Mesothelial cell of epicardium (in vitro differentiated cells): Measurements from ENCODE around the gene VPS18. TPM values are rescaled to one million over a fixed set of nuclear protein-coding genes. Genes with fewer than 3 reads are reported as not detected.
A peak's percentile ranks its signal among the peaks of the same experiment; 100 is the strongest.

Experiments
- DNase-seq, 2 experiments: peaks; one replicate each; pipeline ENCODE4 v3.0.0; 2021; ENCODE audit warnings: low spot score in 2 of 2; ENCODE audit not compliant: unreplicated experiment in 2 of 2
- H3K27ac Mint-ChIP-seq: 2 replicates; pipeline ENCODE4 v1.8.0; 2021; ENCODE audit warnings: mixed read lengths
- H3K27me3 Mint-ChIP-seq: 2 replicates; pipeline ENCODE4 v1.8.0; 2021; ENCODE audit warnings: low read depth, mixed read lengths
- H3K36me3 Mint-ChIP-seq: 2 replicates; pipeline ENCODE4 v1.8.0; 2021; ENCODE audit warnings: mixed read lengths
- H3K4me1 Mint-ChIP-seq: 2 replicates; pipeline ENCODE4 v1.8.0; 2021; ENCODE audit warnings: mixed read lengths
- H3K4me3 Mint-ChIP-seq: 2 replicates; pipeline ENCODE4 v1.8.0; 2021; ENCODE audit warnings: mild to moderate bottlenecking, moderate library complexity, mixed read lengths
- H3K9me3 Mint-ChIP-seq: 2 replicates; pipeline ENCODE4 v1.8.0; 2021; ENCODE audit warnings: mixed read lengths
- total RNA-seq: library from RNA; stranded (reverse); gene quantifications from 3 replicates; pipeline ENCODE4 v1.2.1, GENCODE V29; 2021
- TF ChIP-seq, protein P1 (sequence below): fragments of 200-600 bp; sonication (generic); IDR thresholded peaks from one replicate; pipeline ENCODE4 v1.5.0; 2021; ENCODE audit warnings: antibody characterized with exemption; ENCODE audit not compliant: unreplicated experiment

Gene VPS18
- total RNA-seq, 1 donor from 2014 or later, result 30.1 TPM

DNA sequence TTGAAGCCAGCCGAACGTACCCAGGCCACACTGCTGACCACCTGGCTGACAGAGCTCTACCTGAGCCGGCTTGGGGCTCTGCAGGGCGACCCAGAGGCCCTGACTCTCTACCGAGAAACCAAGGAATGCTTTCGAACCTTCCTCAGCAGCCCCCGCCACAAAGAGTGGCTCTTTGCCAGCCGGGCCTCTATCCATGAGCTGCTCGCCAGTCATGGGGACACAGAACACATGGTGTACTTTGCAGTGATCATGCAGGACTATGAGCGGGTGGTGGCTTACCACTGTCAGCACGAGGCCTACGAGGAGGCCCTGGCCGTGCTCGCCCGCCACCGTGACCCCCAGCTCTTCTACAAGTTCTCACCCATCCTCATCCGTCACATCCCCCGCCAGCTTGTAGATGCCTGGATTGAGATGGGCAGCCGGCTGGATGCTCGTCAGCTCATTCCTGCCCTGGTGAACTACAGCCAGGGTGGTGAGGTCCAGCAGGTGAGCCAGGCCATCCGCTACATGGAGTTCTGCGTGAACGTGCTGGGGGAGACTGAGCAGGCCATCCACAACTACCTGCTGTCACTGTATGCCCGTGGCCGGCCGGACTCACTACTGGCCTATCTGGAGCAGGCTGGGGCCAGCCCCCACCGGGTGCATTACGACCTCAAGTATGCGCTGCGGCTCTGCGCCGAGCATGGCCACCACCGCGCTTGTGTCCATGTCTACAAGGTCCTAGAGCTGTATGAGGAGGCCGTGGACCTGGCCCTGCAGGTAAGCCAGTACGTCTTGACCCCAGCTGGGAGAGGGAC, 6.2 kb downstream of the VPS18 start:
- no peak overlapping the region for H3K27ac Mint-ChIP-seq
- H3K4me1 Mint-ChIP-seq, result peaks cover 12% of the 10 kb centered on the region
- H3K9me3 Mint-ChIP-seq, result no peaks in the 10 kb centered on the region
- peaks cover 39% of the 10 kb centered on the region for H3K36me3 Mint-ChIP-seq
- H3K4me3 Mint-ChIP-seq, result no peak overlapping the region
- no peaks in the 10 kb centered on the region for H3K27me3 Mint-ChIP-seq
- DNase-seq, result no peak
- TF ChIP-seq, protein P1, sequence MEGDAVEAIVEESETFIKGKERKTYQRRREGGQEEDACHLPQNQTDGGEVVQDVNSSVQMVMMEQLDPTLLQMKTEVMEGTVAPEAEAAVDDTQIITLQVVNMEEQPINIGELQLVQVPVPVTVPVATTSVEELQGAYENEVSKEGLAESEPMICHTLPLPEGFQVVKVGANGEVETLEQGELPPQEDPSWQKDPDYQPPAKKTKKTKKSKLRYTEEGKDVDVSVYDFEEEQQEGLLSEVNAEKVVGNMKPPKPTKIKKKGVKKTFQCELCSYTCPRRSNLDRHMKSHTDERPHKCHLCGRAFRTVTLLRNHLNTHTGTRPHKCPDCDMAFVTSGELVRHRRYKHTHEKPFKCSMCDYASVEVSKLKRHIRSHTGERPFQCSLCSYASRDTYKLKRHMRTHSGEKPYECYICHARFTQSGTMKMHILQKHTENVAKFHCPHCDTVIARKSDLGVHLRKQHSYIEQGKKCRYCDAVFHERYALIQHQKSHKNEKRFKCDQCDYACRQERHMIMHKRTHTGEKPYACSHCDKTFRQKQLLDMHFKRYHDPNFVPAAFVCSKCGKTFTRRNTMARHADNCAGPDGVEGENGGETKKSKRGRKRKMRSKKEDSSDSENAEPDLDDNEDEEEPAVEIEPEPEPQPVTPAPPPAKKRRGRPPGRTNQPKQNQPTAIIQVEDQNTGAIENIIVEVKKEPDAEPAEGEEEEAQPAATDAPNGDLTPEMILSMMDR, result no peak

DNA sequence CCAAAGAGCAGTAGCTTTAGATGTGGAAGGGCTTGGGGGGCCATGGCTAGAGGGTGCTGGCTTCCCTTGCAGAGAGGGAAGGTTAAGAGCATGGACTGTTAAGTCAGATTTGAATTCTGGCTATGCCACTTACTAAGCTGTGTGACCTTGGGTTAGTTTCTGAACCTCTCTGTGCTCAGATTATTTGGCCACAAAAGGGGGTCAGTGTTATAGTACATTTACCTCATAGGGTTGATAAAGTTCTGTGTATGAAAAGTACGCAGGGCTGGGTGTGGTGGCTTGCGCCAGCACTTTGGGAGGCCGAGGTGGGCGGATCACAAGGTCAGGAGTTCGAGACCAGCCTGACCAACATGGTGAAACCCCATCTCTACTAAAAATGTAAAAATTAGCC, 6.8 kb downstream of the VPS18 start:
- Mint-ChIP-seq H3K36me3 (peaks cover 37% of the 10 kb centered on the region), H3K9me3 (no peaks in the 10 kb centered on the region)
- DNase-seq, result no peak

DNA sequence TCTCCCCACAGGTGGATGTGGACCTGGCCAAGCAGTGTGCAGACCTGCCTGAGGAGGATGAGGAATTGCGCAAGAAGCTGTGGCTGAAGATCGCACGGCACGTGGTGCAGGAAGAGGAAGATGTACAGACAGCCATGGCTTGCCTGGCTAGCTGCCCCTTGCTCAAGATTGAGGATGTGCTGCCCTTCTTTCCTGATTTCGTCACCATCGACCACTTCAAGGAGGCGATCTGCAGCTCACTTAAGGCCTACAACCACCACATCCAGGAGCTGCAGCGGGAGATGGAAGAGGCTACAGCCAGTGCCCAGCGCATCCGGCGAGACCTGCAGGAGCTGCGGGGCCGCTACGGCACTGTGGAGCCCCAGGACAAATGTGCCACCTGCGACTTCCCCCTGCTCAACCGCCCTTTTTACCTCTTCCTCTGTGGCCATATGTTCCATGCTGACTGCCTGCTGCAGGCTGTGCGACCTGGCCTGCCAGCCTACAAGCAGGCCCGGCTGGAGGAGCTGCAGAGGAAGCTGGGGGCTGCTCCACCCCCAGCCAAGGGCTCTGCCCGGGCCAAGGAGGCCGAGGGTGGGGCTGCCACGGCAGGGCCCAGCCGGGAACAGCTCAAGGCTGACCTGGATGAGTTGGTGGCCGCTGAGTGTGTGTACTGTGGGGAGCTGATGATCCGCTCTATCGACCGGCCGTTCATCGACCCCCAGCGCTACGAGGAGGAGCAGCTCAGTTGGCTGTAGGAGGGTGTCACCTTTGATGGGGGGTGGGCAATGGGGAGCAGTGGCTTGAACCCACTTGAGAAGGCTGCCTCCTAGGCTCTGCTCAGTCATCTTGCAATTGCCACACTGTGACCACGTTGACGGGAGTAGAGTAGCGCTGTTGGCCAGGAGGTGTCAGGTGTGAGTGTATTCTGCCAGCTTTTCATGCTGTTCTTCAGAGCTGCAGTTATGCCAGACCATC, 8.6 kb downstream of the VPS18 start:
- no peak for DNase-seq
- Mint-ChIP-seq H3K4me1 (peaks cover 9% of the 10 kb centered on the region), H3K27me3 (no peaks in the 10 kb centered on the region), H3K9me3 (no peaks in the 10 kb centered on the region), H3K4me3 (no peak overlapping the region), H3K36me3 (peaks cover 28% of the 10 kb centered on the region), H3K27ac (no peak overlapping the region)
- TF ChIP-seq, protein P1, result no peak

More for the DNA sequence above, 6.8 kb downstream of the VPS18 start:
- Mint-ChIP-seq H3K27me3 (no peaks in the 10 kb centered on the region), H3K4me1 (peaks cover 11% of the 10 kb centered on the region), H3K27ac (no peak overlapping the region), H3K4me3 (no peak overlapping the region)
- TF ChIP-seq, protein P1, result no peak

DNA sequence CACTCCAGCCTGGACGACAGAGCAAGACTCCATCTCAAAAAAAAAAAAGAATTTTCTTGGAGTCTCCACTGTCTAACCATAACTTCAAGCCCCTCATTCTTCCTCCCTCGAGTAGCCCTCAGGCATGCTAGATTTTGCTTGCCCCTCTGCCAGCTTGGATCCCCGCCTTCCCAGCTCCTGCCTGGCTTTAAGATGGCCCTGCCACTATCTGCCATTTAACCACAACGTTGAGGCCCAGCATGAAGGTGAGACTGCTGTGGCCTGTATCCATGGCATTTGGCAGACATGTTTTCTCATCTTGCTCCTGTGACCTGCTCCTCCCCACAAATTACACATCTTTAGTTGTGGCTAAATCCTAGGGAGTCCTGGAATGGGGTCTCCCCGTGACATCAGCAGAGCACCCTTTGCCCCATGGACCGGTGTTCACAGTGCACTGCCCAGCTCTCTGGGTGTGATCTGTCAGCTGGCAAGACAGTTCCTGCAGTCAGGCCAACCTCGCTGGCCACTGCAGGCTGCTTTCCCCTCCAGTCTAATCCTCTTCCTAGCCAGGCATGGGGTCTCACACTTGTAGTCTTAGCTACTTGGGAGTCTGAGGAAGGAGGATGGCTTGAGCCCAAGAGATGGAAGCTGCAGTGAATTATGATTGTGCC, 10.4 kb downstream of the VPS18 start:
- no peak overlapping the region for H3K4me3 Mint-ChIP-seq
- H3K27ac Mint-ChIP-seq, result no peak overlapping the region
- TF ChIP-seq, protein P1, result no peak
- H3K9me3 Mint-ChIP-seq, result no peaks in the 10 kb centered on the region
- DNase-seq, result no peak
- H3K27me3 Mint-ChIP-seq, result no peaks in the 10 kb centered on the region
- peaks cover 10% of the 10 kb centered on the region for H3K4me1 Mint-ChIP-seq
- peaks cover 20% of the 10 kb centered on the region for H3K36me3 Mint-ChIP-seq

DNA sequence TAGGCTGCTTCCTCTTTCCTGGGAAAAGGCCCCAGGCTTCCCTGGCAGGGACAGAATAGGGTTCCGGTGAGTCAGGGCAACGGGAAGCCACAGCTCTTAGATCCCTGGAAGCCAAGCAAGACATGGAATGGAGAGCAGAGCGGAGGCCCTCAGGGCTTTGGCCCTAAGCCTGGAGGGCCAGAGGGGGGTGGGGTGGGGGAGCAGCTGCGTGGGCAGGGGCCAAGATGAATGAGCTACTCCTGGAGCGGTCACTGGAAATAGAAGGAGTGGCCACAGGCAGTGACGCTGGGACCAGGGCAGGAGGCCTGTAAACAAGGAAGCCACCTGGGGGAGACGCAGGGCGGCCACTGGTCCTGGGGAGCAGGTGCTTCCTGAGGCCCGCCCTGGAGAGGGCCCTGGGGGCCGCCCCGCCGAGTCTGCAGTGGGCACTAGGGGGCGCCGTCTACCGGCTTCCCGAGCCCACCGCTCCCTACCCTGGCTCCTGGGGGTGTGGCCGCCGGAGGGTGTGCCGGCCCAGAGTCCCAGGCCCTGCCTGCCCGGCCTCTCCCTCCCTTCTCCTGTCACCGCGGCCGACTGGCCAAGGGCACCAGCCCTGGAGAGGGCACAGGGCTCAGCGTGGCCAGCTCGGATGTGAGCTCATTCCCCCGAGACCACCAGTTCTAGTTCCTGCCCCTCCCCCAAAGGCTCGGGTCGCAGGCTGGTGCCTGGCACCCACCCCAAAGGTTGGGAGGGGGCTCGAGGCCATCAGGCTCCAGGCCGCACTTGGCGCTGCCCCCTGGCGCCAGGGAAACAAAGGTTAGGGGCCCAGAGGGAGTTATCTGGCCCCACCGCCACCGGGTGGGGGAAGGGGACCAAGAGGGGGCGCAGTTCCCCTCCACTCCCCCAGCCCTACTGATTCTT, 12.1 kb downstream of the VPS18 start:
- TF ChIP-seq, protein P1, result peak; percentile 91
- Mint-ChIP-seq H3K9me3 (no peaks in the 10 kb centered on the region), H3K36me3 (peaks cover 14% of the 10 kb centered on the region), H3K27me3 (no peaks in the 10 kb centered on the region), H3K4me3 (peak overlapping the region; percentile 66), H3K27ac (peak overlapping the region; percentile 82), H3K4me1 (peaks cover 22% of the 10 kb centered on the region)
- peak; percentile 81 to 92 for DNase-seq
